Hindlimb muscle (tissue), 1 donor: ENCODE data around the gene RAC2. TPM values are rescaled to one million over a fixed set of nuclear protein-coding genes. Genes with fewer than 3 reads are reported as not detected.

Experiments used
- polyA plus RNA-seq: library from polyadenylated mRNA; unstranded; fragments of 120-200 nt; gene quantifications from one replicate; pipeline ENCODE4 v1.2.1, GENCODE V29; 2013; ENCODE audit not compliant: insufficient read length

The RAC2 gene
- polyA plus RNA-seq, 1 donor: 5.6 TPM

Other genes with a start within 250 kb of the RAC2 start
- gene TST, start 224.8 kb downstream of the RAC2 start, polyA plus RNA-seq: 21.1 TPM
- gene MPST, start 224.5 kb downstream of the RAC2 start, polyA plus RNA-seq: 56.0 TPM
- gene KCTD17, start 192.5 kb downstream of the RAC2 start, polyA plus RNA-seq: 15.3 TPM
- gene TMPRSS6, start 134.6 kb downstream of the RAC2 start, polyA plus RNA-seq: not detected
- gene IL2RB, start 94.4 kb downstream of the RAC2 start, polyA plus RNA-seq: 1.6 TPM
- 17.7 TPM for gene C1QTNF6, start 56.0 kb downstream of the RAC2 start, polyA plus RNA-seq
- not detected for gene SSTR3, start 31.8 kb downstream of the RAC2 start, polyA plus RNA-seq
- 10.0 TPM for gene CYTH4, start 38.2 kb upstream of the RAC2 start, polyA plus RNA-seq
- 1.1 TPM for gene ELFN2, start 183.2 kb upstream of the RAC2 start, polyA plus RNA-seq
- gene MFNG, start 242.1 kb upstream of the RAC2 start, polyA plus RNA-seq: 7.7 TPM